ENCODE data around the gene DENND2C. TPM values are rescaled to one million over a fixed set of nuclear protein-coding genes. Genes with fewer than 3 reads are reported as not detected.

DENND2C gene
- total RNA-seq, 2 experiments from 2014 or later: 0.31 to 0.47 TPM

Other genes with a start within 250 kb of the DENND2C start
- 10 to 100 TPM; 23.1 to 25.0 TPM for gene TRIM33, start 158.8 kb downstream of the DENND2C start, total RNA-seq
- gene BCAS2, start 88.4 kb downstream of the DENND2C start, total RNA-seq: 10 to 100 TPM; 46.5 to 48.0 TPM
- not detected for gene AMPD1, start 25.5 kb upstream of the DENND2C start, total RNA-seq
- 10 to 100 TPM; 42.1 to 43.9 TPM for gene NRAS, start 46.7 kb upstream of the DENND2C start, total RNA-seq
- gene CSDE1, start 87.9 kb upstream of the DENND2C start, total RNA-seq: 100 to 1,000 TPM; 533 to 579 TPM
- 10 to 100 TPM; 60.2 to 60.6 TPM for gene SIKE1, start 110.6 kb upstream of the DENND2C start, total RNA-seq
- not detected for gene SYCP1, start 184.8 kb upstream of the DENND2C start, total RNA-seq